ENCODE measurements around the gene TTLL13.

DNA sequence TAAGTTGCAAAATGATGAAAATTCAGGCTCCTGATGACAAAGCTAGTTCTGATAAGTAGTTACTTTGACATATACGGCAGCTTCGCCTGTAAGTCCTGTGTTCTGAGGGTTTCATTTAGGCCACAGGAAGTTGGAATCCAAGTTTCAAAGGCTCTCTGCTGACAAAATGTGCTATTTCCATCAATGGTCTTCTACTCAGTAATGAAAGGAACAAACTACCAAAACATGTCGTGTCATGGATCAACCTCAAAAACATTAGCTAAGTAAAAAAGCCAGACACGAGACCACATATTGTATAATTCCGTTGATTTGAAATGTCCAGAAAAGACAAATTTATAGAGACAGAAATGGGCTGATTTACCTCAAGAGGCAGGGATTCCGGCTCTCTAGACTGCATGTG, 38.6 kb downstream of the TTLL13 start:
- TF ChIP-seq, protein P1, sequence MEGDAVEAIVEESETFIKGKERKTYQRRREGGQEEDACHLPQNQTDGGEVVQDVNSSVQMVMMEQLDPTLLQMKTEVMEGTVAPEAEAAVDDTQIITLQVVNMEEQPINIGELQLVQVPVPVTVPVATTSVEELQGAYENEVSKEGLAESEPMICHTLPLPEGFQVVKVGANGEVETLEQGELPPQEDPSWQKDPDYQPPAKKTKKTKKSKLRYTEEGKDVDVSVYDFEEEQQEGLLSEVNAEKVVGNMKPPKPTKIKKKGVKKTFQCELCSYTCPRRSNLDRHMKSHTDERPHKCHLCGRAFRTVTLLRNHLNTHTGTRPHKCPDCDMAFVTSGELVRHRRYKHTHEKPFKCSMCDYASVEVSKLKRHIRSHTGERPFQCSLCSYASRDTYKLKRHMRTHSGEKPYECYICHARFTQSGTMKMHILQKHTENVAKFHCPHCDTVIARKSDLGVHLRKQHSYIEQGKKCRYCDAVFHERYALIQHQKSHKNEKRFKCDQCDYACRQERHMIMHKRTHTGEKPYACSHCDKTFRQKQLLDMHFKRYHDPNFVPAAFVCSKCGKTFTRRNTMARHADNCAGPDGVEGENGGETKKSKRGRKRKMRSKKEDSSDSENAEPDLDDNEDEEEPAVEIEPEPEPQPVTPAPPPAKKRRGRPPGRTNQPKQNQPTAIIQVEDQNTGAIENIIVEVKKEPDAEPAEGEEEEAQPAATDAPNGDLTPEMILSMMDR (IDR thresholded peaks at IDR 0.05) = no peak
- TF ChIP-seq POLR2A (IDR thresholded peaks at IDR 0.05) = no peak
